ENCODE results near the gene SUGT1.
"Not testable (repeated sequence)": the region's sequence is repeated elsewhere in the genome, so short reads cannot be mapped to it uniquely, and the experiment has no call there.

Gene SUGT1

GRCh38 chr13:52652196-52652979 lies at the start of gene SUGT1:
TSS of gene SUGT1 (plus strand) at chr13:52652836. CDS start at chr13:52652921, 85 bp downstream.
- DNase-seq, result peak; percentile 85

GRCh38 chr13:52603316-52603715 lies 49.3 kb upstream of the SUGT1 start:
- DNase-seq, result not testable (repeated sequence)

GRCh38 chr13:52606126-52606525 lies 46.5 kb upstream of the SUGT1 start:
- DNase-seq, result not testable (repeated sequence)

GRCh38 chr13:52606795-52607194 lies 45.8 kb upstream of the SUGT1 start:
- DNase-seq, result not testable (repeated sequence)

GRCh38 chr13:52608184-52608583 lies 44.5 kb upstream of the SUGT1 start:
- not testable (repeated sequence) for DNase-seq

GRCh38 chr13:52609013-52609606 lies 43.5 kb upstream of the SUGT1 start:
- not testable (repeated sequence) for DNase-seq

GRCh38 chr13:52610158-52610557 lies 42.5 kb upstream of the SUGT1 start:
- DNase-seq, result not testable (repeated sequence)

GRCh38 chr13:52615134-52615801 lies 37.4 kb upstream of the SUGT1 start:
- DNase-seq, result no peak

- DNase-seq, result no peak
These were observed 36.8 kb upstream of the SUGT1 start for GRCh38 chr13:52615812-52616211.

GRCh38 chr13:52617070-52618060 lies 35.3 kb upstream of the SUGT1 start:
- DNase-seq, result peak; percentile 37

- DNase-seq, result not testable (repeated sequence)
These were observed 21.4 kb upstream of the SUGT1 start for GRCh38 chr13:52631083-52631690.

- DNase-seq, result no peak
These were observed 13.8 kb upstream of the SUGT1 start for GRCh38 chr13:52638666-52639328.

GRCh38 chr13:52642131-52642530 lies 10.5 kb upstream of the SUGT1 start, which contains the start of gene HNRNPA1L2:
TSS of gene HNRNPA1L2 (plus strand) at chr13:52642431. CDS start at chr13:52642493, 62 bp downstream.
- no peak for DNase-seq

- no peak for DNase-seq
These were observed 8.5 kb upstream of the SUGT1 start for GRCh38 chr13:52644108-52644507.

GRCh38 chr13:52646967-52647366 lies 5.7 kb upstream of the SUGT1 start:
- DNase-seq, result no peak

GRCh38 chr13:52650731-52651130 lies 1.9 kb upstream of the SUGT1 start:
- DNase-seq, result no peak

GRCh38 chr13:52651897-52652195 lies 790 bp upstream of the SUGT1 start:
- no peak for DNase-seq

GRCh38 chr13:52652980-52653303 lies 306 bp downstream of the SUGT1 start:
- no peak for DNase-seq

GRCh38 chr13:52659340-52659739 lies 6.7 kb downstream of the SUGT1 start:
- DNase-seq, result no peak

- DNase-seq, result no peak
These were observed 11.6 kb downstream of the SUGT1 start for GRCh38 chr13:52664272-52664671.

GRCh38 chr13:52665325-52665724 lies 12.7 kb downstream of the SUGT1 start:
- no peak for DNase-seq

- no peak for DNase-seq
These were observed 17.0 kb downstream of the SUGT1 start for GRCh38 chr13:52669677-52670076.
